Epithelial cell of proximal tubule (primary cell): ENCODE measurements around the gene MAML2. TPM values are rescaled to one million over a fixed set of nuclear protein-coding genes. Genes with fewer than 3 reads are reported as not detected.

ENCODE experiments used
- DNase-seq: peaks from one replicate; pipeline ENCODE4 v3.0.0-alpha.2; 2011; ENCODE audit warnings: low read depth
- H3K4me3 ChIP-seq: 2 replicates; pipeline ENCODE4 v1.5.1; 2011; ENCODE audit warnings: low read depth, mild to moderate bottlenecking, low read length
- total RNA-seq: library from RNA; depleted of rRNA; stranded (reverse); fragments of >200 nt; gene quantifications from 2 replicates; pipeline ENCODE4 v1.2.3, GENCODE V29; 2015
- TF ChIP-seq, protein P1 (sequence below): conservative IDR thresholded peaks from 2 replicates; pipeline ENCODE4 v1.5.1; 2012; ENCODE audit warnings: low read depth, mild to moderate bottlenecking, low read length

MAML2 gene
- total RNA-seq, 1 donor from 2014 or later, result 5.1 TPM

GRCh38 chr11:95989780-95990179 is 353.2 kb downstream of the MAML2 start:
- H3K4me3 ChIP-seq, result no peak overlapping the region
- DNase-seq, result no peak
- TF ChIP-seq, protein P1, sequence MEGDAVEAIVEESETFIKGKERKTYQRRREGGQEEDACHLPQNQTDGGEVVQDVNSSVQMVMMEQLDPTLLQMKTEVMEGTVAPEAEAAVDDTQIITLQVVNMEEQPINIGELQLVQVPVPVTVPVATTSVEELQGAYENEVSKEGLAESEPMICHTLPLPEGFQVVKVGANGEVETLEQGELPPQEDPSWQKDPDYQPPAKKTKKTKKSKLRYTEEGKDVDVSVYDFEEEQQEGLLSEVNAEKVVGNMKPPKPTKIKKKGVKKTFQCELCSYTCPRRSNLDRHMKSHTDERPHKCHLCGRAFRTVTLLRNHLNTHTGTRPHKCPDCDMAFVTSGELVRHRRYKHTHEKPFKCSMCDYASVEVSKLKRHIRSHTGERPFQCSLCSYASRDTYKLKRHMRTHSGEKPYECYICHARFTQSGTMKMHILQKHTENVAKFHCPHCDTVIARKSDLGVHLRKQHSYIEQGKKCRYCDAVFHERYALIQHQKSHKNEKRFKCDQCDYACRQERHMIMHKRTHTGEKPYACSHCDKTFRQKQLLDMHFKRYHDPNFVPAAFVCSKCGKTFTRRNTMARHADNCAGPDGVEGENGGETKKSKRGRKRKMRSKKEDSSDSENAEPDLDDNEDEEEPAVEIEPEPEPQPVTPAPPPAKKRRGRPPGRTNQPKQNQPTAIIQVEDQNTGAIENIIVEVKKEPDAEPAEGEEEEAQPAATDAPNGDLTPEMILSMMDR, result no peak

DNA sequence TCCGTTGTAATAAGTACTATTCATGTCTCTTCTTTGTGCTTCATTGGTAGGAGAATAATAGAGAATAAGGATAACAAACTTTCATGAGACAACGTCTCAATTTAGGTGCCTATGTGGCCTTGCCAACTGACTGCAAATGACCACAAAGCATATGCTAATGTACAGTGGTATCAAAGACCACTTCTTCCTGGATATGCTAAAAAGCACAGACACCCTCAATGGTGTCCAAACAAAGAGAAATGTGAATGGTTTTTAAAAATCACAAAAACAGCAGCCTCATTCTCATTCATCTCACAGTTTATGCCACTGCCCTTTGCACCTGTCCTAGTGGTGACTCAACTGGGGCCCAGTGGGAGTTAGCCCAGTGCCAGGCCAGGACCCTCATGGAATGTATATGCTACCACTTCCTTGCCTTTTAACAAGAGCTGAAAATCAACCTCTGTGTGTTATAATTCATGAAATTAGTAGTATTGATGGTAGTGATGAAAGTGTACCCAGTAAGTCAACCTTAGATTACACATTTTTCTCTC is 353.9 kb downstream of the MAML2 start:
- no peak for DNase-seq
- H3K4me3 ChIP-seq, result no peak overlapping the region
- TF ChIP-seq, protein P1, result no peak

DNA sequence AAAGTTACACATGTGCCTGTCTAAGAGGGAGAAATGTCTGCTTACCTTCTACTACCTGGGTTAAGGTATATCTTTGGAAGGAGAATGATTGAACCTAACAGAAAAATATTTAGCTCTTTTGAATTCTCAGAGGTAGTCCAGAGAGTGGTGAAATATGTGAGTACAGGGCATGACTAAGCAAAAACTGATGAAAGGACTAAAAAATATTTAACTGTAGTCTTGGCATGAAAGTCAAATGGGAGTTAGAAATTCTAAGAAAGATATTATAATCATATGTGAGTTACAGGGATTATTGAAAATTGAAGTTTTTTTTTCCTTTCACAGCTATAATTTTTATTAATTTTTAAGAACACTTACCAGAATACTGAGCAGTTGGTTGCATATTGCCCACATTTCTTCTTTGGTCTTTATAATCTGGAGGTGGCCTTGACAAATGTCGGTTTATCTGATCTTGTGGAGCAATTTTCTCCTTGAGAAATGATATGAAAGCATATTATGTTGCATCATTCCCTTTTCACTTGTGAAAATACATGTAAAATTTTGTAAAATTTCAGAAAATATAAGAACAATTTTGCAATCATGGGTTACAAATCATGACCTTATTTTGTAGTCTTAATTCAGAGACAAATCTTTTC is 357.7 kb downstream of the MAML2 start:
- H3K4me3 ChIP-seq, result no peak overlapping the region
- DNase-seq, result no peak
- TF ChIP-seq, protein P1, result no peak

DNA sequence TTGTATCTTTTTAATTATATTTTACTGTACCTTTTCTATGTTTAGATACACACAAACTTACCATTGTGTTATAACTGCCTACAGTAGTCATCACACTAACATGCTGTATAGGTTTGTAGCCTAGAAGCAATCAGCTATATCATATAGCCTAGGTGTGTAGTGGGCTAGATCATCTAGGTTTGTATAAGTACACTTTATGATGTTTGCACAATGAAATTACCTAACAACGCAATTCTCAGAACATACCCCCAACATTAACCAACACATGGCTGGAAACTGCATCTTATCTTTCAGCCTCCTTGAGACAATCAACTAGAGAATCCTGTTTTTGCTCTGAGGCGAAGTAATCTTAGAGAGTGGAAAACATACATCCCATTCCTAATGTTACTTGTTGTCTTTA is 358.9 kb downstream of the MAML2 start:
- no peak overlapping the region for H3K4me3 ChIP-seq
- no peak for DNase-seq
- TF ChIP-seq, protein P1, result no peak

GRCh38 chr11:95977534-95978174 is 365.3 kb downstream of the MAML2 start:
- TF ChIP-seq, protein P1, result no peak
- DNase-seq, result no peak
- H3K4me3 ChIP-seq, result no peak overlapping the region

GRCh38 chr11:95976550-95976949 is 366.4 kb downstream of the MAML2 start:
- TF ChIP-seq, protein P1, result no peak
- DNase-seq, result no peak
- no peak overlapping the region for H3K4me3 ChIP-seq
